Activated T-helper 2 cell treated with anti-CD3 and anti-CD28 coated beads, Interferon-gamma antibody, Interleukin-2, Interleukin-4, amounts not matched to agents 10 μg/mL and 5 μg/mL and 100 μg/mL, durations not matched to agents 14 hours and 24 hours and 36 hours (primary cell): ENCODE measurements around the gene CEND1. TPM values are rescaled to one million over a fixed set of nuclear protein-coding genes. Genes with fewer than 3 reads are reported as not detected.

Experiments
- total RNA-seq: library from RNA; stranded (reverse); gene quantifications from 2 replicates; pipeline ENCODE4 v1.2.3, GENCODE V29; 2022

The CEND1 gene
- total RNA-seq, 1 donor from 2014 or later, result 2.2 TPM

Other genes with a start within 250 kb of the CEND1 start
- gene LMNTD2, start 229.4 kb downstream of the CEND1 start, total RNA-seq, result 1.1 and 1.3 TPM in 2 replicates
- 19.6 and 20.3 TPM in 2 replicates for gene RASSF7, start 229.1 kb downstream of the CEND1 start, total RNA-seq
- gene PHRF1, start 213.6 kb downstream of the CEND1 start, total RNA-seq, result 53.7 and 54.0 TPM in 2 replicates
- gene IRF7, start 174.1 kb downstream of the CEND1 start, total RNA-seq, result 26.8 and 30.3 TPM in 2 replicates
- gene CDHR5, start 165.1 kb downstream of the CEND1 start, total RNA-seq, result not detected in 2 replicates
- not detected in 2 replicates for gene SCT, start 162.9 kb downstream of the CEND1 start, total RNA-seq
- 0.18 and 0.30 TPM in 2 replicates for gene DRD4, start 152.8 kb downstream of the CEND1 start, total RNA-seq
- gene DEAF1, start 94.9 kb downstream of the CEND1 start, total RNA-seq, result 61.2 and 72.0 TPM in 2 replicates
- gene TMEM80, start 94.3 kb downstream of the CEND1 start, total RNA-seq, result 11.4 and 13.0 TPM in 2 replicates
- gene EPS8L2, start 83.9 kb downstream of the CEND1 start, total RNA-seq, result 17.8 and 24.6 TPM in 2 replicates
- 270 and 275 TPM in 2 replicates for gene TALDO1, start 42.6 kb downstream of the CEND1 start, total RNA-seq
- gene GATD1, start 12.6 kb downstream of the CEND1 start, total RNA-seq, result 68.0 and 75.2 TPM in 2 replicates
- gene SLC25A22, start 8.2 kb upstream of the CEND1 start, total RNA-seq, result 58.7 and 64.5 TPM in 2 replicates
- gene PIDD1, start 15.1 kb upstream of the CEND1 start, total RNA-seq, result 27.3 and 27.6 TPM in 2 replicates
- 2,210 and 2,217 TPM in 2 replicates for gene RPLP2, start 19.9 kb upstream of the CEND1 start, total RNA-seq
- gene PNPLA2, start 28.8 kb upstream of the CEND1 start, total RNA-seq, result 56.1 and 59.8 TPM in 2 replicates
- 4.9 and 5.1 TPM in 2 replicates for gene CRACR2B, start 37.8 kb upstream of the CEND1 start, total RNA-seq
- 95.7 and 106 TPM in 2 replicates for gene CD151, start 42.9 kb upstream of the CEND1 start, total RNA-seq
- 101 and 111 TPM in 2 replicates for gene POLR2L, start 52.4 kb upstream of the CEND1 start, total RNA-seq
- 15.8 and 16.9 TPM in 2 replicates for gene TSPAN4, start 52.8 kb upstream of the CEND1 start, total RNA-seq
- gene CHID1, start 120.7 kb upstream of the CEND1 start, total RNA-seq, result 89.0 and 96.0 TPM in 2 replicates
- 61.3 and 63.2 TPM in 2 replicates for gene AP2A2, start 135.8 kb upstream of the CEND1 start, total RNA-seq
- gene MUC6, start 246.6 kb upstream of the CEND1 start, total RNA-seq, result not detected in 2 replicates